Measurements from ENCODE around the gene UMAD1.

UMAD1 gene

DNA sequence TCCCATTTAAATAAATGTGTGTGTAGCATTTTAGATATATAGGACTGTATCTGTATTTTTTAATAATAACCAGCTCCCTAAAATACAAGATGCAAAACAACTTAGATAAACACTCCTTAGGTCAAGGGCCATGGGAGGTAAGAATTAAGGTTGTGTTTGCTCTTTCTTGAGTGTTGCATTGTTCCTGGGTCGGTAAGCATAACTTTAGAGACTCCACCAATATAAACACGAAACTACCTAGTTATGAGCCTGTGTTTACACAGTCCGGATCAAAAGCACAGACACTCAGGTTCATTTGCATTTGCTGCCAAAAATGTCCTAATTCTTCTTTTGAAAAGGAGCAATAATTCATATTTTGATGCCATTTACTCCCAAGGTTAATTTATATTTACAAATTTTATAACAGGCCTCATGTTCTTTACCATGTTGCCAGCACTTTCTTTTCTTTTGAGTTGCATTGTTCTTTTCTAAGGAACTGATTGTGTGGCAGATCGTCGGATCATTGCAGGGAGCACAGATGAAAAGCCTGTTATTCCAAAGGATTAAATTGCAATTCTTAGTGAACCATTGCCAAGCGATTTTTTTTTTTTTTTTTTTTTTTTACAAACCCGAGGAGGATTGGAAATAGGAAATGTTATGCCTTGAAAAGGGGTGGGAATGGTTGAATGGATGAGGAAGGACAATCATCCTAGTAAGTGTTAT lies 282.3 kb downstream of the UMAD1 start:
- DNase-seq (ENCODE audit: low read depth): no peak

DNA sequence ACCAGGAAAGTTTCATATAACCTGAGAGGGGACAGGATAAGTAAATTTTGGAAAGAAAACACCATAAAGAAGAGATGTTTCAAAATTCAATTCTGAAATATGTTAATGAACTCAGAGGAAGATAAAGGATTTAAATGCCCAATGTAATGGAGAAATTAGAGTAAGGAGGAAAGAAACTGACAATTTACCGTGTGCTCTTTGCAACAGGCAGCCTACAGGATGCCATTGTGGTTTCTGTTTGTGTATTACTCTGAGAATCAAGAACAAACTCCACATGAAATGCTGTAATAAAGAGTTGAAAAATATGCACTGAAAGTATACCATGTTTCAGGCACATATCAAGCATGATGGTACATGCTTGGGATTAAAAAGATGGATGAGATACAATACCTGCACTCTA lies 283.3 kb downstream of the UMAD1 start:
- DNase-seq (ENCODE audit: low read depth): no peak

DNA sequence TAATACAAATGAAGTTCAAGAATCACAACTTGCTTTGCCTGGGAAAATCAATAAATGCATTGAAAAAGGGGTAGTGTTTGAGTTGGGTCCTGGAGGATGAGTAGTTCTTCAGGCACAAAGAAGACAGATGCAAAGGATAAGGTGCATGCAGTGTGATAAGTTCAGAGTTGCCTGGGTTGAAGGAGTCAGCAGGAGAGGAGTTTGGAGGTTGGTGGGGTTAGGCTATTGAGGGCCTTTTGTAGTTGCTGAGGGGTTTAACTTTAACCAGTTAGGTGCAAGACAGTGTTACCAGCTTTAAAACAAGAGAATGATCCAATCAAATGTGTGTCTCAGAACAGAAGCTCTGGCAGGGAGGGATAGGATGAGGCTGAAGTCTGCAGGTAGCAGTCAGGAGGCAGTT lies 283.8 kb downstream of the UMAD1 start:
- DNase-seq (ENCODE audit: low read depth): no peak

Measured in activated T-cell treated with anti-CD3 and anti-CD28 coated beads for 24 hours (primary cell).